Measurements from ENCODE around the gene RAB22A. TPM values are rescaled to one million over a fixed set of nuclear protein-coding genes. Genes with fewer than 3 reads are reported as not detected.

RAB22A gene
- total RNA-seq, 1 donor from 2014 or later, result 17.8 TPM

GRCh38 chr20:58374906-58375758, 65.6 kb downstream of the RAB22A start:
- no peaks in the 10 kb centered on the region for H3K9me3 ChIP-seq
- no peak for DNase-seq (ENCODE audit: low spot score in 2 of 2)
- H3K27me3 ChIP-seq, result no peaks in the 10 kb centered on the region
- intact Hi-C loops (cut with DNase I), result no loop called here
- H3K27ac ChIP-seq, result no peak overlapping the region
- TF ChIP-seq, protein P1, sequence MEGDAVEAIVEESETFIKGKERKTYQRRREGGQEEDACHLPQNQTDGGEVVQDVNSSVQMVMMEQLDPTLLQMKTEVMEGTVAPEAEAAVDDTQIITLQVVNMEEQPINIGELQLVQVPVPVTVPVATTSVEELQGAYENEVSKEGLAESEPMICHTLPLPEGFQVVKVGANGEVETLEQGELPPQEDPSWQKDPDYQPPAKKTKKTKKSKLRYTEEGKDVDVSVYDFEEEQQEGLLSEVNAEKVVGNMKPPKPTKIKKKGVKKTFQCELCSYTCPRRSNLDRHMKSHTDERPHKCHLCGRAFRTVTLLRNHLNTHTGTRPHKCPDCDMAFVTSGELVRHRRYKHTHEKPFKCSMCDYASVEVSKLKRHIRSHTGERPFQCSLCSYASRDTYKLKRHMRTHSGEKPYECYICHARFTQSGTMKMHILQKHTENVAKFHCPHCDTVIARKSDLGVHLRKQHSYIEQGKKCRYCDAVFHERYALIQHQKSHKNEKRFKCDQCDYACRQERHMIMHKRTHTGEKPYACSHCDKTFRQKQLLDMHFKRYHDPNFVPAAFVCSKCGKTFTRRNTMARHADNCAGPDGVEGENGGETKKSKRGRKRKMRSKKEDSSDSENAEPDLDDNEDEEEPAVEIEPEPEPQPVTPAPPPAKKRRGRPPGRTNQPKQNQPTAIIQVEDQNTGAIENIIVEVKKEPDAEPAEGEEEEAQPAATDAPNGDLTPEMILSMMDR (IDR thresholded peaks at IDR 0.05), result no peak
- no peak overlapping the region for H3K4me3 ChIP-seq
- H3K4me1 ChIP-seq, result no peaks in the 10 kb centered on the region
- H3K36me3 ChIP-seq, result no peaks in the 10 kb centered on the region

- H3K4me3 ChIP-seq, result no peak overlapping the region
- H3K27ac ChIP-seq, result no peak overlapping the region
- TF ChIP-seq, protein P1 (IDR thresholded peaks at IDR 0.05), result no peak
- no peak for DNase-seq (ENCODE audit: low spot score in 2 of 2)
- no peaks in the 10 kb centered on the region for H3K4me1 ChIP-seq
- H3K27me3 ChIP-seq, result no peaks in the 10 kb centered on the region
- no peaks in the 10 kb centered on the region for H3K36me3 ChIP-seq
- no peaks in the 10 kb centered on the region for H3K9me3 ChIP-seq
- intact Hi-C loops (cut with DNase I), result no loop called here
Measured at GRCh38 chr20:58375759-58376352, 66.3 kb downstream of the RAB22A start.

DNA sequence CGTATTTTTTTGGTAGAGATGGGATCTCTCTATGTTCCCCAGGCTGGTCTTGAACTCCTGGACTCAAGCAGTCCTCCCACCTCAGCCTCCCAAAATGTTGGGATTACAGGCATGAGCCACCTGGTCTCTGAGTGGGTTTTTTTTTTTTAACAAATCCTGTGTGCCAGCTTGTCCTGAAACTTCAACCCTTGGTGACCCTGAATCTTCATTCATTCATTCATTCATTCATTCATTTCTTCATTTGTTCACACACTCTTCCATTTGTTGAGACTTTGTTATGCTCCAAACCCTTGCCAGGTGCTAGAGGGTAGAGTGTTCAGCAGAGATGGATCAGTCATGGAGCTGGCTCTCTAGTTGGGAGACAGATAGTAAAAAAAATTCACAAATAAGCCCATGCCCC, 67.5 kb downstream of the RAB22A start:
- Histone ChIP-seq H3K27ac (no peak overlapping the region), H3K9me3 (no peaks in the 10 kb centered on the region), H3K36me3 (no peaks in the 10 kb centered on the region), H3K27me3 (no peaks in the 10 kb centered on the region), H3K4me3 (no peak overlapping the region), H3K4me1 (no peaks in the 10 kb centered on the region)
- intact Hi-C loops (cut with DNase I), result no loop called here
- TF ChIP-seq, protein P1 (IDR thresholded peaks at IDR 0.05), result no peak
- no peak for DNase-seq (ENCODE audit: low spot score in 2 of 2)

GRCh38 chr20:58377766-58378401, 68.4 kb downstream of the RAB22A start:
- no peak overlapping the region for H3K27ac ChIP-seq
- intact Hi-C loops (cut with DNase I), result no loop called here
- H3K36me3 ChIP-seq, result no peaks in the 10 kb centered on the region
- no peaks in the 10 kb centered on the region for H3K9me3 ChIP-seq
- no peaks in the 10 kb centered on the region for H3K27me3 ChIP-seq
- H3K4me1 ChIP-seq, result no peaks in the 10 kb centered on the region
- TF ChIP-seq, protein P1 (IDR thresholded peaks at IDR 0.05), result no peak
- no peak overlapping the region for H3K4me3 ChIP-seq
- no peak for DNase-seq (ENCODE audit: low spot score in 2 of 2)

DNA sequence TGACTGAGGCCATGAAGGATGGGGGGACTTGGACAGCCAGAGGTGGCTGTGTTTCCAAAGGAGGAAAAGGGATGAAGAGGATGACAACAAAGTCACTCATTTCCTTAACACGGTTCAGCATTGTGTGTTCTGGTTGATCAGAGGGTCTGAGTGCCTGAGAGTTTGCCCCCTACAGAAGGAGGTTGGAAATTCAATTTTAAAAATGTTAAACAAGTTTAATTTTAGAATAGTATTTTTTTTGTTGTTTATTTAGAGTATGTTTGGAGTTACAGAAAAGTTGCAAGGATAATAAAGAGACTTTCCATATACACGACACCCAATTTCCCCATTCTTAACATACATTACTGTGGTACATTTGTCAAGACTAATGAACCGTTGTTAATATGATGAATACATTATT, 69.2 kb downstream of the RAB22A start:
- H3K9me3 ChIP-seq, result no peaks in the 10 kb centered on the region
- no peaks in the 10 kb centered on the region for H3K27me3 ChIP-seq
- H3K36me3 ChIP-seq, result no peaks in the 10 kb centered on the region
- TF ChIP-seq, protein P1 (IDR thresholded peaks at IDR 0.05), result no peak
- no peaks in the 10 kb centered on the region for H3K4me1 ChIP-seq
- no peak for DNase-seq (ENCODE audit: low spot score in 2 of 2)
- intact Hi-C loops (cut with DNase I), result no loop called here
- H3K27ac ChIP-seq, result no peak overlapping the region
- no peak overlapping the region for H3K4me3 ChIP-seq

Measured in ascending aorta (tissue), 2 donors.